Heart left ventricle (tissue), 13 donors: ENCODE data around the gene CCDC127.
A peak's percentile ranks its signal among the peaks of the same experiment; 100 is the strongest.

ENCODE experiments used
- POLR2A ChIP-seq, 2 donors: fragments of 450-650 bp; IDR thresholded peaks; one replicate each; pipeline ENCODE4 v1.6.1; 2017; ENCODE audit warnings: antibody characterized with exemption in 2 of 2, mild to moderate bottlenecking in 2 of 2, moderate library complexity in 2 of 2
- TF ChIP-seq, protein P1 (sequence below), 12 donors: fragments of 200-600 bp; sonication (generic) in 4 of 12; IDR thresholded peaks; one replicate each; pipeline versions ENCODE4 v1.5.0 to v1.8.0; 2018 to 2022; ENCODE audit warnings: antibody characterized with exemption in 12 of 12, mild to moderate bottlenecking in 5 of 12
- donor health status: ischemic (EF 13 %, LVEDD 7.1; RV severe dilation, severe dysfunction).
- donor health status: DM: no; HTN: yes; CAD: no.
- donor health status: DM: no; HTN: no; CAD: no.
- donor health status: ischemic (EF 25% LVEDD 6.9; RV normal size, moderate dysfunction).
- donor health status: ischemic (EF 25% LVEDD 5.7; RV mildly dilated, moderate dysfunction).
- donor health status: ischemic (EF 35%, LVEDD 5.7; RV mildly dilated, moderate dysfunction).
- donor health status: nonischemic (EF 11% LVEDD 7.7; RV severe dilation, severe dysfunction).
- donor health status: DM: yes; HTN: yes; CAD: no.
- donor health status: PGD.
- donor health status: ischemic (EF 29% LVEDD 5.4; RV normal size, mild dysfunction).
- donor health status: nonischemic (EF 23%, LVEDD 6.1; RV moderate dilation, normal function).

- TF ChIP-seq, protein P1, sequence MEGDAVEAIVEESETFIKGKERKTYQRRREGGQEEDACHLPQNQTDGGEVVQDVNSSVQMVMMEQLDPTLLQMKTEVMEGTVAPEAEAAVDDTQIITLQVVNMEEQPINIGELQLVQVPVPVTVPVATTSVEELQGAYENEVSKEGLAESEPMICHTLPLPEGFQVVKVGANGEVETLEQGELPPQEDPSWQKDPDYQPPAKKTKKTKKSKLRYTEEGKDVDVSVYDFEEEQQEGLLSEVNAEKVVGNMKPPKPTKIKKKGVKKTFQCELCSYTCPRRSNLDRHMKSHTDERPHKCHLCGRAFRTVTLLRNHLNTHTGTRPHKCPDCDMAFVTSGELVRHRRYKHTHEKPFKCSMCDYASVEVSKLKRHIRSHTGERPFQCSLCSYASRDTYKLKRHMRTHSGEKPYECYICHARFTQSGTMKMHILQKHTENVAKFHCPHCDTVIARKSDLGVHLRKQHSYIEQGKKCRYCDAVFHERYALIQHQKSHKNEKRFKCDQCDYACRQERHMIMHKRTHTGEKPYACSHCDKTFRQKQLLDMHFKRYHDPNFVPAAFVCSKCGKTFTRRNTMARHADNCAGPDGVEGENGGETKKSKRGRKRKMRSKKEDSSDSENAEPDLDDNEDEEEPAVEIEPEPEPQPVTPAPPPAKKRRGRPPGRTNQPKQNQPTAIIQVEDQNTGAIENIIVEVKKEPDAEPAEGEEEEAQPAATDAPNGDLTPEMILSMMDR (IDR thresholded peaks at IDR 0.05), result peak; percentile 88 to 98 (median 94)
- TF ChIP-seq POLR2A (IDR thresholded peaks at IDR 0.05), result no peak
Observed at GRCh38 chr5:188488-189481, 29.2 kb downstream of the CCDC127 start.
